Fibroblast of skin of back (primary cell): ENCODE data around the gene SLC16A2.

ENCODE experiments used
- DNase-seq: peaks from one replicate; pipeline ENCODE4 v3.0.0-alpha.2; 2013

SLC16A2 gene

GRCh38 chrX:74536832-74537371 lies 115.6 kb downstream of the SLC16A2 start:
- peak; percentile 52 for DNase-seq

GRCh38 chrX:74540635-74541249 lies 119.4 kb downstream of the SLC16A2 start:
- DNase-seq = no peak

GRCh38 chrX:74545880-74546523 lies 124.7 kb downstream of the SLC16A2 start:
- no peak for DNase-seq

GRCh38 chrX:74546984-74547383 lies 125.7 kb downstream of the SLC16A2 start:
- DNase-seq = no peak

- DNase-seq = peak; percentile 60
Measured at GRCh38 chrX:74550295-74550802, 129.1 kb downstream of the SLC16A2 start.

- DNase-seq = no peak
Measured at GRCh38 chrX:74551934-74552333, 130.6 kb downstream of the SLC16A2 start.

- DNase-seq = no peak
Measured at GRCh38 chrX:74557378-74557777, 136.1 kb downstream of the SLC16A2 start.

GRCh38 chrX:74578137-74578536 lies 156.8 kb downstream of the SLC16A2 start:
- no peak for DNase-seq

GRCh38 chrX:74579597-74580198 lies 158.4 kb downstream of the SLC16A2 start:
- DNase-seq = peak; percentile 1
